Measurements from ENCODE around the gene LHX1. TPM values are rescaled to one million over a fixed set of nuclear protein-coding genes. Genes with fewer than 3 reads are reported as not detected.

The LHX1 gene
- total and polyA plus RNA-seq, 4 donors: not detected

DNA sequence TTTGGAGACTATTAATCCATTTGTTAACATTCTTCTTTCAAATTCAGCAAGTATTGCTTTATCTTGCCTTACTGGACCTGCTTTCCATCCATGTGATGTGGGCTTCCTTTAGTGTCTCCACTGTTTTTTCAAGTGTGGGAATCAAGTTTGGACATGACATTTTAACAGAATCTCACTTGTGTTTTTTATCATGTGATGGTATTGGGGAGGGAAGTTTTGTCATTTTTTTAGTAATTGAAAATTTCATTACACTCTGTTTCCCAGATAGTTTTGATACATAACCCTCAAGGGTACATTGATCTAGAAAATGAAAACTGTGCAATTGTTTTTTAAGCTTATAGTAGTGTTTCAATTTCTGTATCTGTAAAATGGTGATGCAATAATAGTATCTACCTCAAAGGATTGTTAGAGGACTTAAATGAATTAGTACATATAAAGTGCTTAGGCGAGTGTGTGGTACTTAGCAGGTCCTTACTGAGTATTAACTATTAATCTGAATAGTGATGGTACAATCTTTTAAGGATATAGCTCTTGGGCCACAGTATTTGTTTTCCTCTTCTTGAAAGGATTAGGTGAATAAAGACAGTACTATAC is 38.7 kb downstream of the LHX1 start (continued):
- TF ChIP-seq ATF3 (IDR thresholded peaks at IDR 0.05): no peak

- TF ChIP-seq HNF4A (conservative IDR thresholded peaks at IDR 0.05) (no peak), REST (IDR thresholded peaks at IDR 0.05) (no peak), NR2F2 (IDR thresholded peaks at IDR 0.05) (no peak)
- WGBS: 98% methylated on average over 2 of the region's 2 CpGs
- H3K4me3 ChIP-seq (ENCODE audit: low read depth in 1 of 3, low read length in 3 of 3): no peak overlapping the region
Observed at GRCh38 chr17:36977066-36977465, 39.8 kb downstream of the LHX1 start.

GRCh38 chr17:36977568-36977967 is 40.3 kb downstream of the LHX1 start:
- DNase-seq (ENCODE audit: low spot score): no peak
- 98% methylated on average over 2 of the region's 2 CpGs for WGBS

More at GRCh38 chr17:36977066-36977465, 39.8 kb downstream of the LHX1 start:
- Histone ChIP-seq H3K9me3 (ENCODE audit: control insufficient read depth in 4 of 4, low read length in 3 of 4) (no peaks in the 10 kb centered on the region), H3K27me3 (ENCODE audit: control insufficient read depth in 4 of 4, insufficient read depth in 4 of 4, low read length in 3 of 4) (no peaks in the 10 kb centered on the region), H3K4me1 (ENCODE audit: control insufficient read depth in 4 of 4, insufficient read depth in 4 of 4, low read length in 3 of 4) (peaks cover 0 to 4% (median 0%) of the 10 kb centered on the region in 4 donors), H3K9ac (ENCODE audit: low read depth in 1 of 2, low read length in 2 of 2) (no peak overlapping the region), H3K27ac (ENCODE audit: low read depth in 1 of 2, low read length in 2 of 2) (no peak overlapping the region), H3K36me3 (ENCODE audit: control insufficient read depth in 4 of 4, insufficient read depth in 3 of 4, low read depth in 1 of 4, low read length in 3 of 4) (no peaks in the 10 kb centered on the region)
- DNase-seq (ENCODE audit: low spot score): no peak

DNA sequence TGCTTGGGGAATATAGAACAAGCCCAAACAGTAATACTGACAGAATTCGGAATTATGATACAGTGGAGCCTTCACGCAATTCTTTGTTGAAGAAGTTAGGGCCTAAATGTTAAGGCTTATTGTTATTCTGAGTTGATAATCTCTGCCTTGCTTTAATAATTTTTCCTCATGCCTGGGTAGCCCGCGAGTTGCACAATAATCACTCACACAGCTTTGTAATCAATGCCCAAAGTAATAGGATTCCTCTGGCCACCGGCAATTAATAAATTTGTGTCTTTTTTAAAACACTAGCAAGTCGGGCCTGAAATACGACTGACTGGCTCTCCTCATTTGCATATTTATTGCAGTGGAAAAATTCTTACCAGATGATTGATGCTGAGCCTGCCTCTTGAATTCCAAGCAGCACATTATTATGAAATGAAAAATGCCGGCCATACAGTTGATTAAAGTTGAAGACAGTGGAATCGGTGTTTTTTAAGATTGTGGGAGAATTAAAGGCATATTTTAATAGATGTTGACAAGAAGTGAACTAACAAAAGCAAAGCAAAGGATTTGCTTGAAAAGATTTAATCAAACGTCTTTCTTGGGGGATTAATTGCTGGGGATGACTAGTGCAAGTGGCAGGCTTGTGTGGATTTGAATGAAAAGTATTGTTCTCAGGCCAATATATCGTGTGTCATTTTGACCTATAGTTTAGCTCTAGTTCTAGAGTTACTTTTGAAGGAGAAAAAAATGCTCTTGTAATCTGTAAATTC is 41.7 kb downstream of the LHX1 start:
- TF ChIP-seq EGR1 (IDR thresholded peaks at IDR 0.05; ENCODE audit: low read depth in 2 of 2) (no peak), SP1 (IDR thresholded peaks at IDR 0.05) (no peak)
- no peak overlapping the region for H3K27ac ChIP-seq (ENCODE audit: low read depth in 1 of 2, low read length in 2 of 2)
- H3K27me3 ChIP-seq (ENCODE audit: control insufficient read depth in 4 of 4, insufficient read depth in 4 of 4, low read length in 3 of 4): no peaks in the 10 kb centered on the region
- peaks cover 0 to 4% (median 0%) of the 10 kb centered on the region in 4 donors for H3K4me1 ChIP-seq (ENCODE audit: control insufficient read depth in 4 of 4, insufficient read depth in 4 of 4, low read length in 3 of 4)
- H3K4me3 ChIP-seq (ENCODE audit: low read depth in 1 of 3, low read length in 3 of 3): no peak overlapping the region
- H3K9ac ChIP-seq (ENCODE audit: low read depth in 1 of 2, low read length in 2 of 2): no peak overlapping the region
- 90% methylated on average over 11 of the region's 11 CpGs for WGBS
- DNase-seq (ENCODE audit: low spot score): no peak
- no peaks in the 10 kb centered on the region for H3K36me3 ChIP-seq (ENCODE audit: control insufficient read depth in 4 of 4, insufficient read depth in 3 of 4, low read depth in 1 of 4, low read length in 3 of 4)
- no peaks in the 10 kb centered on the region for H3K9me3 ChIP-seq (ENCODE audit: control insufficient read depth in 4 of 4, low read length in 3 of 4)

More at GRCh38 chr17:36977568-36977967, 40.3 kb downstream of the LHX1 start:
- no peaks in the 10 kb centered on the region for H3K36me3 ChIP-seq (ENCODE audit: control insufficient read depth in 4 of 4, insufficient read depth in 3 of 4, low read depth in 1 of 4, low read length in 3 of 4)
- no peaks in the 10 kb centered on the region for H3K27me3 ChIP-seq (ENCODE audit: control insufficient read depth in 4 of 4, insufficient read depth in 4 of 4, low read length in 3 of 4)
- no peak overlapping the region for H3K4me3 ChIP-seq (ENCODE audit: low read depth in 1 of 3, low read length in 3 of 3)
- H3K4me1 ChIP-seq (ENCODE audit: control insufficient read depth in 4 of 4, insufficient read depth in 4 of 4, low read length in 3 of 4): peaks cover 0 to 4% (median 0%) of the 10 kb centered on the region in 4 donors
- no peak overlapping the region for H3K9ac ChIP-seq (ENCODE audit: low read depth in 1 of 2, low read length in 2 of 2)
- no peak overlapping the region for H3K27ac ChIP-seq (ENCODE audit: low read depth in 1 of 2, low read length in 2 of 2)
- no peak for TF ChIP-seq RXRA (IDR thresholded peaks at IDR 0.05)
- H3K9me3 ChIP-seq (ENCODE audit: control insufficient read depth in 4 of 4, low read length in 3 of 4): no peaks in the 10 kb centered on the region
